CD4-positive, alpha-beta T cell treated with Interleukin-15 for 4 hours (primary cell): Measurements from ENCODE around the gene TIMM13.

Source experiments
- DNase-seq: peaks from one replicate; pipeline ENCODE4 v3.0.0-alpha.2; 2020; ENCODE audit warnings: low spot score

TIMM13 gene

DNA sequence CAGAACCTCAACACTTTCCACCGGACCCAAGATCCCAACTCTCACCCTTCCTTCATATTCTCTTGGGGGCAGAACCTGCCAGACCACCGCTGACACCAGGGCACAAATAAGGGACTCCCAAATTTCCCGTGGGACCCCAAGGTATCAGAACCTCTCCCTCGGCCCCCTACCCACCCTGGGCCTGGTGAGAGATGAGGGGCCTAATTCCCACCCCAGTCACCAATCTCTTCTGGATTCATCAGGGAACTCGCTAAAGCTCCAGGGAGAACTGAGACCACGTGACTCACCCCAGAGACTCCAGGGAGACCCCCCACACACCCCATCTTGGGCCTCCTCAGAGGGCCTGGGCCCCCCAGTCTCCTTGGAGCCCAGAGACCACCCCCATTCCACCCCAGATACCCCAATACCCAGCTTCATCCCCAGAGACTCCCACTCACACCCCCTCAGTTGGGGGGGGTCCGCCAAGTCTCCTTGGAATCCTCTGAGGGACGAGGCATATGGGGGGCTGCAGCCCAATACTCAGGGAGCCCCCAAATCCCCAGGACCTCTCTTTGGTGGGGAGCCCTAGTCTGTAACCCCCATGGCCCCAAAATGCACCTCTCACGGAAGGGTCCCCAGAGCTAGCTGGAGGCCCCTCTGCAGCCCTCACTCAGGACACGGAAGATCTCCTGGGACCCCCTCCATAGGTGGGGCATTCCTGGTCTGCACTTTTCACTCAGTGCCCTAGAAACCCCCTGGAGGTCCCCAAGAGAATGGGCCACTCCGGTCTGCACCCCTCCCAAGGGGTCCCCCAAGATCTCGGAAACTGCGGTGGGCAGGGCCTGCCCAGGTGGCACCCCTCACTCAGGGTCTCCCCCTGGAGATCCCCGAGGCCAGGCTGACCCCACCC is 27.8 kb upstream of the TIMM13 start:
- no peak for DNase-seq

GRCh38 chr19:2454199-2454961 is 27.0 kb upstream of the TIMM13 start:
- DNase-seq = no peak

DNA sequence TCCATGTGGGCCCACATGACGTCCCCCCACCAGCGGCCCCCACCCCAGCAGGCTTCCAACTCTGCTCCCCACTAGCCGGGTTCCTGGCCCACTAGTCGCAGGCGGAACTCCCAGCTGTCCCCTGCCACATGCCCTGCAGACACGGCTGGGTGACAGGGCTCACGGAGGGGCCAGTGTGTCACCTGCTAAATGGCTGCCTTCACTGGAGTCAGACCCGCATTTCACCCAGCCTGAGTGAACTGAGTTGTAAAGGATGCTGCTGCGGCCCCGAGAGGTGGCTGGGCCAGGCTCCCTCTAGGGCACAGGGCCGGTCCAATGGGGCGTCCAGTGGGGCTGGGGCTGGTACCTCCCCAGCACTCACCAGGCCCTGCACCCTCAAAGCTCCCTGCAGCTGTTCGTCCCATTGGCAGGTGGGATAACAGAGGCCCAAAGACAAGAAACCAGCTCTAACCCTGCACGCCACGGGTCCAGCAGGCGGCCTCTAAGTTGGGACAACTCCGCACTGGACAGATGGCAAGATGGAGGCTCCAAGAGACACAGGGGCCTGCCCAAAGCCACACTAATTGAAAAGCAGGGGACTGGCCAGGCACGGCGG is 26.1 kb upstream of the TIMM13 start:
- DNase-seq = no peak

DNA sequence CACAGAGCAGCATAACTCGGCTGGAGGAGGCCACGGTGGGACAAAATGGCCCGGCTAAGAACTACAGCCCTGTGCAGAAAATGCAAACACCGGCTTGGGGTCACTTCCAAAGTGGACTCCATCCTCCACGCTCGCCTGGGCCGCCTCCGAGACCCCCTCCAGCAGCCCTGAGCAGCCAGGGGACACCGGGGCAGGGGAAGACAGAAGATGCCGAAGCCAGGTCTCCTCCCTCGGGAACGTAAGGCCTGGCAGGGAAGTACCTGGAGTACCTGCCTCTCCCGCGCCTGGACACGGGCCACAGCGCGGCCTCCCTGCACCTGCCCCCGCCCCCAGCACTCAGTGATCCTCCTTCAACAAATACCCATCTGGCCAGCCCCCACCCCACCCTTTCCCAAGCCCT is 24.4 kb upstream of the TIMM13 start:
- no peak for DNase-seq

DNA sequence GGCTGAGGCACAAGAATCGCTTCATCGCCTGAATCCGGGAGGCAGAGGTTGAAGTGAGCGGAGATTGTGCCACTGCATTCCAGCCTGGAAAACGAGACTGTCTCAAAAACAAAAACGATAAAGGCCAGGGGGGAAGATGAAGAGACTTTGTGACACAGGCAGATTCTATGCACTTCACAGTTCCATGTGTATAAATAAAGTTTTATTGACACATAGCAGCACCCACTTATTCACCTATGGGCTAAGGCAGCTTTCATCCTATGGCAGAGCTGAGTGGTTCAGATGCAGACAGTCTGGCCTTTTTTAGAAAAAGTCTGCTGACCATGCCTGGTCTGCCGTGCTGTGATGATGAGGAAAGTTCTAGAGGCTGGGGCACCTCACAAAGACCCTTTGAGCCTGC is 23.8 kb upstream of the TIMM13 start:
- no peak for DNase-seq

- DNase-seq = no peak
These were observed 21.6 kb upstream of the TIMM13 start for GRCh38 chr19:2449019-2449418.

GRCh38 chr19:2446381-2446780 is 19.0 kb upstream of the TIMM13 start:
- DNase-seq = no peak

DNA sequence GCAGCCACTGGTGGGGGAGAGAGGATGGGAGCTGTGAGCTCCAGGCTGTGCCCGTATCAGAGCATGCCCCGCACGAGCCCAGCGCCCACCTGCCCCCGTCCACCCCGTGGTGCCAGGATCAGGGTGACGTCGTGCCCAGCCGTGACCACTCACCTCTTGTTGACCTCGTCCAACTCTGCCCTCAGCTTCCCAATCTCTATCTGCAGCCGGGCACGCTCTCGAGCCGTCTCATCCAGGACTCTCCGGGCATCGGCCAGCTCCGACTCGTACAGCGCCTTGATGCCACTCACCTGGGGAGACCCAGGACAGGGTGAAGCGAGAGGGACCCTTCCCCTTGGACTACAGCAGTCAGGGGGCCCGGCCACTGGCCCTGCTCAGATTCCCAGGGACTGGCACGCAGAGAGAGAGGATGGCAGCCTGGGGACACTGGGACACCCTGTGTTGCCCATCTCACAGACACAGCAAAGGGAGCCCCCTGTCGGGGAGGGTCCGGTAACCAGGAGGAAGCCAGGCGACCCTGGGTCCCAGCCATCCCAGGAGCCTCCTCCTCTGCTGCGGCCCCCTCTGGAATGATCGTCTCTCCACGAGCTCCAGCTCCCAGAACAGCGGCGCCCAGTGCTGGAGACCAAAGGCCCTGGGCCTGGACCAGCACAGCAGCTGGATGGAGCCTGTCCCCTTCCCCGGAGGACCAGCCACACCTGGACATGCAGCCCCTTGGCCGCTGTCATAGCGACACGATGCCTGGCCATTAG is 17.0 kb upstream of the TIMM13 start:
- DNase-seq = no peak

DNA sequence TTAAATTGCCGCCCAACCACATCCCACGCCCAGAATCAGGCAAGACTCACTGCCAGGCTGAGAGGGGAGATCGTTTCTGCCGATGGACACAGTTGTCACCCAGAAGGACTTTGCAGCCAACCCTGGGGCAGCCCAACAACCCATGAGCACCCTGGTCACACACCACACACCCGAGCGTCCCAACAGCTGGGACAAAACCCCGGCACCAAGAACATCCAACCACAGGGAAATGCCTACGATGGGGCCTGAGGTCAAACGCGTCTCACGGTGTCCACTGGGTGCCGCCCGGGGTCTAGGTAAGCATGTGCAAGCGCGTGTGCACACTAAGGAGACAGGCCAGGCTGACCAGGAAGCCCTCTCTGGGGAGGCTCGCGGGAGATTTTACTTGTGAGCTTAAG is 16.4 kb upstream of the TIMM13 start:
- DNase-seq = no peak

DNA sequence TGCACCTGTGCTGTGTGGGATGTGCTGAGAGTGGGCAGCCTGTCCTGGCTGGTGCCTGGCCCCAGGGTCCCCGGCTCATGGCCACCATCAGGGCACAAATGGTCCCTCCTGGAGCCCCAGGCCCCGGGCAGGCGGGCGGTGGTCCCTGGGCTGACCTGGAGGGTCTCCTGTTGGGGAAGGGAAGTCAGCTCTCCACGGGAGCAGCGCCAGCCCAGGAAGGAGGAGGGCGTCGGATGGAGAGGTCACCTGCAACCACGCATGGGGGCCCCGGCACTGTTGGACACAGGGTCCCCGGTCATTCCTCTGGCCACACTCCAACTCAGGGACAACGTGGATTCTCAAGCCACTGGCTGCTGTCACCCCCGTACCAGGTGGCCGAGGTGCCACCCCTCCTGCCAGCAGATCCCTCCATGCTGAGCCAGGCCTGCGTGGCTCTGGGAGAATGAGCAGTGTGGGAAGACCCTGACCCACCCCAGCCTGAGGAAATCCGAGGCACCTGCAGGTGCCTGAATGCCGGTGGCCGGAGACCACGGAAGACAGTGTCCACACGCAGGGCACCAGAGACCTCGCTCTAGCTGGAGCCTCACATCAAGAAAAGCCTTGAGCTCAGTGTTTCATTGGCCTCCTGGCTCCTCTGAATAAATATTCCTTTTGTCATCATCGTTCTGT is 15.9 kb upstream of the TIMM13 start:
- no peak for DNase-seq

DNA sequence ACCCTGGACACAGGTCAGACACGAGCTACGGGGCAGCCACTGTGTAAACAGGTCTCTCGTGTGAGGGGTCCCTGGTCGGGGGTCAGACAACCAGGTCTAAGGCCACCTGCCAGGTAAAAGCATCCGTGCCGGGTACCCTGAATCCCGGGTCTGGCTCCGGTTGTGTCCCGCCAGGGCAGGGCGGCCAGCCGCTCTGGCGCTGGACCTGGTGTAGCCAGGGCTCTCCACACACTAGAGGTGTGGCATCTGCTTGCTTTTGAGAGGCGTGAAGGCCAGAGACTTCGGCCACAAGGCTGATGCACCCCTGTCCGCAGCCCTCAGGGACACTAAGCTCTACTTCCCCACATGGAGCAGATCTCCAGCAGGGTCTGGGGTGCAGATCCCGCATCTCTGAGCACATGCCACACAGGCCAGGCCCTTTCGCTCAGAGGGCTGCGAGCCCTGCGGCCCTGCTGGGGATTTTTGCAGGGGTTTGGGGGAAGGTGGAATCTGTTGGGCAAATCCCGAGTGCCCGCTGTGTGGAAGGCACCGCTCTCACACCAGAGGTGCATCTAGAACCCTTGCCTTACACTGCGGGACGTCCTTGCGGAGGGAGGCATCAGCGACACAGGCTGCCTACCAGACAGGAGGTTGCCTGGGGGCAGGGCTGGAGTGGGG is 13.8 kb upstream of the TIMM13 start:
- DNase-seq = no peak

DNA sequence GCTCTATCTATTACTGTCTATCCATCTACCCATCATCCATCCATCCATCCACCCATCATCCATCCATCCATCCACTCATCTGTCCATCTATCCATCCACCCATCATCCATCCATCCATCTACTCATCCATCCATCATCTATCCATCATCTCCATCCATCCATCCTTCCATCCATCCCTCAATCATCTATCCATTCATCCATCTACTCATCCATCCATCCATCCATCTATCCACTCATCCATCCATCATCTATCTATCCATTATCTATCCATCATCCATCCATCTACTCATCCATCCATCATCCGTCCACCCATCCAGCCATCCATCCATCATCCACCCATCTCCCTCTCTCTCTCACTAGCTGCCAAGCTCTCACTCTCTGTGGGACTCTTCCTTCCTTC is 13.1 kb upstream of the TIMM13 start:
- no peak for DNase-seq

DNA sequence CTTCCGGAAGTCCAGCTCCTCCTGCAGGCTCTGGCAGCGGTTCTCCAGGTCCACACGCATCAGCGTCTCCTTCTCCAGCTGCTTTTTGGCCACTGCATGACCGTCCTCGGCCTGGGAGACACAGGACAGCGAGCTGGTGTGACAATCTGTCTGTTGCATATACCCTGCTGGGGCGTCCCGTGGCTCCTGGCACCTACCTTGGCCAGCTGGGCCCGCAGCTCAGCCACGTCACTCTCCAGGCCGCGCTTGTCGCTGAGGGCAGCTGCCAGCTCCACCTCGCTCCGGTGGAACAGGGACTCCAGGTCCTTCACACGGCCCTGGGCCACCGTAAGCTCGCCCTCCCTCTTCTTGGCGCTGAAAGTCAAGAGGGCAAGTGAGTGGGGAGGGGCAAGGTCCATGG is 10.8 kb upstream of the TIMM13 start:
- no peak for DNase-seq

- DNase-seq = no peak
These were observed 9.5 kb upstream of the TIMM13 start for GRCh38 chr19:2436926-2437325.

GRCh38 chr19:2436384-2436783 is 9.0 kb upstream of the TIMM13 start:
- no peak for DNase-seq

DNA sequence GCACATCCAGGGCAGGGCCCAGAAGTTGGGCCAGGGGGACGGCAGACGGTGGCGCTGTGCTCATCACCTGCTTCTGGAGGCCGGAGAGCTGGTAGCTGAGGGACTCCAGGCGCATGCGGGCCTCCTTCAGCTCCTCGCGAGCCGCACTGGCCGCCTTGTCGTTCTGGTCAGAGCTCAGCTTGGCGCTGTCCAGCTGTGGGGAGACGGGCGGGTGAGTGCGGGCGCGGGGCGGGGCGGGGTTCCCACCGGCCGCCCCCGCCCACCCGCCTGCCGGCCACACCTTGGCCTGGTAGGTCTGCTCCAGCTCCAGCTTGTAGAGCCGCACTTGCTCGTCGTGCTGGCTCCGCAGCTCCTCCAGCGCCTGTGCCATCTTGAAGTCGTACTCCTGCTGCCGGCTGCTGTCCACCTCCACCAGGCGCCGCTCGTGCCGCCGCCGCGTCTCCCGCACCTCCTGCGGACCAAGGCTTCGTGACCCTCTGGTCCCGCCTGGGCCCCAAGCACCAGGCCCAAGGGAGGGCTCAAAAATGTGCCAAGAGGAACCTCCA is 7.4 kb upstream of the TIMM13 start:
- DNase-seq = no peak

DNA sequence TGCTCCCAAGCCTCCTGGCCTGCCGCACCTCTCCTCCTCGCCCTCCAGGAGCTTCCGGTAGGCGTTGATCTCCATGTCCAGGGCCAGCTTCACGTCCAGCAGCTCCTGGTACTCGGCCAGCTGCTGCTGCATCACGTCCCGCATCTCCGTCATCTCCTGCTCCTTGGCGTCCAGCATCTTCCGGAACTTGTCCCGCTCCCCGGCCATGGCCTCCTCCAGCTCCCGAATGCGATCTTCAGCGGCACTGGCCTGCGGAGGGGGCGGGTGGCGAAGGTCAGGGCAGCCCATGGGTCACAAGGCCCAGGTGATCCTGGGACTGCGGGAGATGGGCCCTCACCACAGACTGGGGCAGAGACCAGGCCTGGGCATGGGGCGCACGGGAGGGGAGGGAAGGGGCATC is 6.9 kb upstream of the TIMM13 start:
- no peak for DNase-seq

GRCh38 chr19:2433854-2434253 is 6.5 kb upstream of the TIMM13 start:
- DNase-seq = no peak

DNA sequence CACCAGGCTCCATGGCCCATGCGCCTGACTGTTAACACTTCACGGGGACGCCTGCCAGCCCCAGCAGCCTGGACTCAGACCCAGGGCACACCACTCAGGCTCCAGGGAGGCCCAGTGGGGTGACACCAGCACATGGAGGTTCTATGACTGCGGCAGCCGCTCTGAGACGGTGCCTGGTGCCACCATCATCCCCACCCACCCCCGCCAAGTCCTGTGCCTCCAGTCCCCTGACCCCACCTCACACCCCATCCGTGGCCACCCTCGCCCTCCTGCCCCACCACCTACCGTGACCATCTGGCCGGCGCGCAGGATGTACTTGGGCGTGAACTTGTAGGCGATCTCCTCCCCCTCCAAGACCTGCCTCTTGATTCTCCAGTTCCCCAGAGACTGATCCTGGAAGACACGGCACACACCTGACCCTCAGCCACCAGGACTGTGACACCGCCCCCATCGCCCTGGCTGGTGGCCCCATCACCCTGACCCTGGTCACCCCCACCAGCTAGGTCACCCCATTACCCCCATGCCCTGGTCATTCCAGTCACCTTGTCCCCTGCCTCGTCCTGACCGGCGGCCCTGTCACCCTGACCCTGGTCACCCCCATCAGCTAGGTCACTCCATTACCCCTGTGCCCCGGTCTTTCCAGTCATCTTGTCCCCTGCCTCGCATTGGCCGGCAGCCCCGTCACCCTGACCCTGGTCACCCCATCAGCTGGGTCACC is 4.9 kb upstream of the TIMM13 start:
- no peak for DNase-seq

DNA sequence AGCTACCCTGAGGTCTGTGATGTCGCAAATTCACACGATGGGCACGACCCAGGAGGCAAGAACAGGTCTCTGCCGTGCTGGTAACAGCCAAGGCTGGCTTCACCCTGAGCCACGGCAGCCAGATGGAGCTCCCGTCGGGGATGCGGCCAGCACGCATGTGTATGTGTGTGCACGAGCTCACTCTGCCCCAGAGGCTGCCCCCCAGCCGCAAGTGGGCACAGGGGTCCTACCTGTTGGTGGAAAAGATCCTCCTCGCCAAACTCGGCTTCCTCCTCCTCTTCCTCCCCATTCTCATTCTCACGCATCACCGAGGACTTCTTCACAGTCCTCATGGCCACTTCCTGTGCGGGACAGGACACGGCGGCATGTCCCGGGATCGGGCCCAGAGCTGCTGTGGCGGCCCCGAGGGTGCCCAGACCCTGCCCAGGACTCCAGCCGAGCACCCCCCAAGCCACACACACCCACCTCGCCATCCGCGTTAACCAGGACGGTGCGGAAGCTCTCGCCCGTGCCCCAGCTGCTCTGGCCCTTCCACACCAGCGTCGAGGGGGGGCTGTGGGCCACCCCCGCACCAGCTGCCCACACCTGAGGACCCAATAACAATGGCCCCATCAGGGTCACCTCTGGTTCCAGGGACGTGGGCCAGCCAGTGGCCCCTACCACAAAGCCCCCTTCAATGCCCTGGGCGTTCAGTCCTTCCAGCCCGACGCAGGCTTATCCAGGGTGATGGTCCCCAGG is 4.1 kb upstream of the TIMM13 start:
- DNase-seq = no peak
